Stimulated activated CD4-positive, alpha-beta T cell treated with anti-CD3 and anti-CD28 coated beads, TNF-alpha, amount 100 ng/mL, for 1 hour (primary cell): ENCODE results near the gene AEBP1.
"Not testable (repeated sequence)": the region's sequence is repeated elsewhere in the genome, so short reads cannot be mapped to it uniquely, and the experiment has no call there.

Experiments
- DNase-seq, 3 donors: peaks; one replicate each; pipeline ENCODE4 v3.0.0-alpha.2; 2020; ENCODE audit warnings: low read depth in 3 of 3, low spot score in 1 of 3

AEBP1 gene

DNA sequence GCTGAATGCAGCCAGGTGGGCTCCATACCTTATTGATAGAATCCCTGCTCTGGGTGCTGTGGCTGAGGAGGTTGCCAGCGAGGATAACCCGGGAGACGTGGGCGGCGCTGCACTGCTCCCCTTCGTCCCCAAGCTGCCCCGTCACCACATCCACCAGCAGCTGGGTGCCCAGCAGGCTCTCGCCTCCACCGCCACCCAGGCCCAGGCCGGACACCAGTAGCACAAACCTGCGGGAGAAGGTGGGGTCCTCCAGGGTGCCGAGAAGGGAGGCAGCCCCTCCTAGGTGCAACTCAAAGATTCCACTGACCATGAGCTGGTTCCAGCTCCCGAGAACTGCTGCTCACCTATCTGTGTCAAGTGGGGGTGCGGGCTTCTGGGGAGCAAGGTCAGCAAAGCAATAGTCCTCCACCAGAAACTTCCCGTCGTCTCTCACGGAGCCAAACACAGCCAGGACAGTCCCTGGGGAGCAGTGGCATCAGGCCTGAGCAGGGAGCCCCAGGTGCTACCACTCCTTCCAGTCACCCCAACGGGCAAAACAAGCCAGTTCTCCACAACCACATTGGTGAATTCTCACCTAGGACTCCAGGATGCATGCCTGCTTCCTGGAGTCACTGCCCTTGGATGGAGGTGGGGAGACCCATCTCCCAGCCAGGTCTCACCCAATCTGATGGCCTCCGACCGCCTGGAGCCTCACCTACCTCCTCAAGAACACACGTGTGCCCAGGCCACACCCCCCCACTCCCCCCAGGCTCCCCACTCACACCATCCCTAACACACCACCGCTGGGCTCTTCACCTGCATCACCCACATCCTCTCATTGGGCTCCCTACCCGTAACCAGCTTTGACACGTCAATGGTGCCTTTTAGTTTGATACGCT, 12.9 kb downstream of the AEBP1 start:
- no peak for DNase-seq

DNA sequence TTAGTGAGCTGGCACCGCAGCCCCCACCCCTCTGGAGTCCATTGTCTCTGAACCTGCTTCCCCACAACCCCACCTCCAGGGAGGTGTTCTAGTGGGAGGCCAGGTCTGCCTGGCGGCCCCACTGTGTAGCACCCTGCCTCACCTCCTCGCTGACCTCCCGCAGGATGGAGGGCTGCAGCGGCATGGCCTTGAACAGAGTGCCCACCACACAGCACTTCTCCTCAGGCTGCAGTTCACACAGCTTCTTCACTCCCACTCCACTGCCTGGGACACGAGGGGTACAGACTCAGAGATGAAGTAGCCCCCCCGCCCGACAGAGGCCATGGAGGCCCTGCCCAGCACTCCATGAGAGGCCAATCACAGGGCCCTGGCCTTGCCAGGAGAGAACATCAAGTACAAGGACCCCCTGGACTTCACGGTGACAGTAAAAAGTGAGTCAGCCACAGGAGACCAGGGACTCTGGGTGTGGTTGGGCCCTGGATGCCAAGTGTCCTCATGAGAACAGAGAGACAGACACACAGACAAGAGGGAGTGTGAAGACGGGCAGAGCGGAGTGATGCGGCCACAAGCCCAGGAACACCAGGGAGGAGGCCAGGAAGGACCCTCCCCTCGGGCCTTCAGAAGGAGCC, 13.8 kb downstream of the AEBP1 start:
- no peak for DNase-seq

DNA sequence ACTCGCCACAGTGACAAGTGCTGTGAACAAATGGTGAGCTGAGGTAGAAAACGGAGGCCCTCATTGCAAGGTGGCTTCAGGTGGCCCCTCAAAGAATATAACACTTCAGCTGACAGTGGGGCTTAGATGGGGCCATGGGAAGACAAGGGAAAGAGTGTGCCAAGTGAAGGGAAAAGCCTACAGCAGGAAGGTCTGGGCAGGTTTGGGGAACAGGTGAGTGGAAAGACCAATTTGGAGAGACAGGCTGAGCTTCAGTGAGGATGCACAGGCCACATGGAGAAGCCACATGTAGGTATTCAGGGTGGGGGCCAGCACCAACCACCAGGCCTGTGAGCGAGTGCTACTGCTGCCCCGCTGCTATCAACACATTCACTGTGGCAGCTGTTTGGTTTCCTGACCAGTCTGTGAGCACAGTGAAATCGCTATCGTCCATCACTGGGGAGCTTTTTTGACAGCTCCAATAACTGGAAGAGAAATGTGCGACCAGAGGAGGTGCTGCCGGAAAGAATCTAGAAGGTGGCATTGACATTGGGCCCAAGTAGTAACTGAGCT, 15.8 kb downstream of the AEBP1 start:
- DNase-seq, result no peak

DNA sequence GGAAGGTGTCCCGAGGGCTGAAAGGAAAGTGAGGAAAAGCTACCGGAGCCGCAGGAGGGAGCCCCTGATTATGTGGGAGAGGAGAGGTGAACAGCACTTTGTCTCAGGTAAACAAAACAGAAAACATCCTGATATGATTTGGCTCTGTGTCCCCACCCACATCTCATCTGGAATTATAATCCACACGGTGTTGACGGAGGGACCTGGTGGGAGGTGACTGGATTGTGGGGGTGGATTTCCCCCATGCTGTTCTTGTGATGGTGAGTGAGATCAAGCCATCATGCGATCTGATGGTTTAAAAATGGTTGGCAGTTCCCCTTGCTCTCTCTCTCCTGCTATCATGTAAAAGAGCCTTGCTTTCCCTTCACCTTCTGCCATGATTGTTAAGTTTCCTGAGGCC, 16.2 kb downstream of the AEBP1 start:
- no peak for DNase-seq

DNA sequence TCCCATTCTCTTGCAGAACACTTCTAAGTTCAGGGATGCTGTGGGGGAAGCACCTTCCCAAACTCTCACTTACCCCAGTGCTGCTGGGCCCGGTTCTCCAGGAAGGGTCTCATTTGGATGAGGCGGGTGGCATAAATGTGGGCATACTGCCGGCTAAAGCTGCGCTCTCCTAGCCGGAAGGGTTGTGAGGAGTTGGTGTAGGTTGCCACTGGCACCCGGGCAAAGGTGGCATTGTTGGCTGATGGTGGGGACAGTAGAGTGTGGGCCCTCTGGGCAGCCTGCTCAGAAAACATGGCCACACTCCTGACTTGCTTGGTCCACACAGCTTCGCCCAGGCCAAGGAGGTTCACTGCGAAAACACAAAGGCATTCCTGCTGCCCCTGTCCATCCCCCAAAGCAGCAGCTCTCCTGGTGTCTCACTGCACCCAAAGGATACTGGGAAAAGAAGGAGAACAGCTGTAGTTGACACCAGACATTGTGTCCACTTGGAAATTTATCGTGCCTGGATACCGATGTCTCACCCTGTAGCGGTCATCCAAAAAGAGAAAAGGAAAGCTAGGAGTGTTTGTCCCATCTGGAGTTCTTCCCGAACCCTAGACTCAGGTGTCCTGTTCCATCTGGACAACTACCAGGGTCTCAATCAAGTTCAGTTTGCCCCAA, 17.7 kb downstream of the AEBP1 start:
- no peak for DNase-seq

DNA sequence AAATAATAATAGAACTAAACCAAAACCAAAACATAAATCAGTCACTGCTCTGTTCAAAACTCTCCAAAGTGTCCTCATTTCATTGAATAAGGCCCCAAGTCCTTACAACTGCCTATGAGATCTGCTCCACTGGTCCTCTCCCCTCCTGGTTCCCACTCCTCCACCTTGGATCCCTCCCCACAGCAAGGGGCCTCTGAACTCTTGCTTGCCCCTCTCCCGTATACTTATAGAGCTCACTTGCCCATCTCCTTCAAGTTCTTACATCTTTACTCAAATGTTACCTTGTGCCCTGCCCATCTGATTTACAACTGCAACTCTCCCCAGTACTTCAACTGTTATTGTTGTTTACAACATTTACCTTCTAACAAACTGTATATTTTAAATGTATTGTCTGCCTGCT, 18.4 kb downstream of the AEBP1 start:
- DNase-seq, result no peak

DNA sequence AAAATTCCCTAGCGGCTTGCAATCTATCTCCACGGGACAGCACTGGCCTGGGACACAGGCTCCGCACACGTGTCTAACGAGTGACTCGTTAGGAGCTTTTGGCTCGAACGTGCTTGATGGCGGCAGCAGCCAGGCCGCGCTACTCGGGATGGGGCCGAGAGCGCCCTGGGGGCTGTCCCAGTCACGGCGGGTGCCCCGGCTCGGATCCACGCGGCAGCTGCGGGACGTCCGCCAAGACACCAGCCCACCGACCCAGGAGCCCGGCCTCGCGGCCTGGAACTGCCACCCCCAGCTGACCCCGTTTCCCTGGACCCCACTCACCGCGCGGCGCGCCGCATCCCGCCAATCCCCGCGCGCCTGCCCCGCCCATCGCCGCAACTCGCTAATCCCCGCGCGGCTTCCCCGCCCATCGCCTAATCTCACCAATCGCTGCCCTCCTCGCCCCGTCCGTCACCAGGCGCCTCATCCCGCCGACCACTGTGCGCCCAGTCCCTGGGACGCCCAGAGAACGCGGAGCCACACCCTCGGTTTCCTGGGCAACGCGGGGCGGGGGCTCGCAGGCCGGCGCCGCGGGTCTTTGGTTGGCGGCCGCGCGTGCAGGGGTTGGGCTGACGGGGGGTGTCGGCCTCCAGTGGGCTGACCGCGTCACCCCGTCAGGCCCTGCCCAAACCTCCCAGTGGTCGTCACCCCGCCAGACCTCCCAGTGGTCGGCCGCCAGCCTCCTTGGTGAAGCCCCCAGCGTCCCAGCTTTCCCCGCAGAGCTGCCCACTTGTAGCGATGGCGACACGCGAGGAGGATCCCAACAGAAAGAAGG, 19.3 kb downstream of the AEBP1 start, which contains the start of gene POLD2:
POLD2 (minus strand) TSS at position 359 of the 814 bp plus-strand sequence. CDS start 1,495 bp downstream, outside the sequence.
- DNase-seq, result peak; percentile 84 to 96 (median 91)

DNA sequence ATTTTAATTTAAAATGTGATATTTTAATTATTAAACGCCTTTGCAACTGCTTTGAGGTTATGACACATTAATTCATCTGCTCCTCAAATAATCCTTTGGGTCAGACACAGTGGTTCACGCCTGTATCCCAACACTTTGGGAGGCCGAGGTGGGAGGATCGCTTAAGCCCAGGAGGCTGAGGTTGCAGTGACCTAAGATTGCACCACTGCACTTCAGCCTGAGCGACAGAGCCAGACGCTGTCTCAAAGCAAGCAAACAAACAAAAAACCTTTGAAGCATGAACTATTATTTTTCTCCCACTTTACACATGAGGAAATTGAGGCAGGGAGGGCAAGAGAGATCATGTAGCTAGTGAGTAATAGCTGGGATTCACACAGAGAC, 20.7 kb downstream of the AEBP1 start:
- no peak for DNase-seq

DNA sequence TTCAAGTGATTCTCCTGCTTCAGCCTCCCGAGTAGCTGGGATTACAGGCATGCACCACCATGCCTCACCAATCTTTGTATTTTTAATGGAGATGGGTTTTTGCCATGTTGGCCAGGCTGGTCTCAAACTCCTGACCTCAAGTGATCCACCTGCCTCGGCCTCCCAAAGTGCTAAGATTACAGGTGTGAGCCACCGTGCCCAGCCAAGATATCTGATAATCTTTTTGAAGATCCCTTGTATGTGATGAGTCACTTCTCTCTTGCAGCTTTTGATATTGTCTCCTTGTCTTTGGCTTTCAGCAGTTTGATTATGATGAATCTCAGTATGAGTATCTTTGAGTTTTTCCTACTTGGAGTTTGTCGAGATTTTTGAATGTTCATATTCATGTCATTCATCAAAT, 22.4 kb downstream of the AEBP1 start:
- not testable (repeated sequence) for DNase-seq

DNA sequence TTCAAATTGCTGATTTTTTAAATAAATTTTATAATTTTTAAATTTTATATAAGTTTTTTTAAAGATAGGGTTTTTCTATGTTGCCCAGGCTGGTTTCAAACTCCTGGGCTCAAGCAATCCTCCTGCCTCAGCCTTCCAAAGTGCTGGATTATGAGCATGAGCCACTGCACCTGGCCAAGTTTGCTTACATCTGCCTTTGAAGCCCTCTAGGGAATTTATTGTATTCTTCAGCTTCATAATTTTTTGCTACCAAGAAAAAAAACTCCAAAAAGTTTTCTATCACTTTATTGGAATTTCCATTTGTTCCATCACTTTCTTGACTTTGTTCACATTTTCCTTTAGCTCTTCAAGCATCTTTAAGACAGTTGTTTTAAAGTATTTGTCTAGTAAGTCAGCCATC, 23.0 kb downstream of the AEBP1 start:
- no peak for DNase-seq

DNA sequence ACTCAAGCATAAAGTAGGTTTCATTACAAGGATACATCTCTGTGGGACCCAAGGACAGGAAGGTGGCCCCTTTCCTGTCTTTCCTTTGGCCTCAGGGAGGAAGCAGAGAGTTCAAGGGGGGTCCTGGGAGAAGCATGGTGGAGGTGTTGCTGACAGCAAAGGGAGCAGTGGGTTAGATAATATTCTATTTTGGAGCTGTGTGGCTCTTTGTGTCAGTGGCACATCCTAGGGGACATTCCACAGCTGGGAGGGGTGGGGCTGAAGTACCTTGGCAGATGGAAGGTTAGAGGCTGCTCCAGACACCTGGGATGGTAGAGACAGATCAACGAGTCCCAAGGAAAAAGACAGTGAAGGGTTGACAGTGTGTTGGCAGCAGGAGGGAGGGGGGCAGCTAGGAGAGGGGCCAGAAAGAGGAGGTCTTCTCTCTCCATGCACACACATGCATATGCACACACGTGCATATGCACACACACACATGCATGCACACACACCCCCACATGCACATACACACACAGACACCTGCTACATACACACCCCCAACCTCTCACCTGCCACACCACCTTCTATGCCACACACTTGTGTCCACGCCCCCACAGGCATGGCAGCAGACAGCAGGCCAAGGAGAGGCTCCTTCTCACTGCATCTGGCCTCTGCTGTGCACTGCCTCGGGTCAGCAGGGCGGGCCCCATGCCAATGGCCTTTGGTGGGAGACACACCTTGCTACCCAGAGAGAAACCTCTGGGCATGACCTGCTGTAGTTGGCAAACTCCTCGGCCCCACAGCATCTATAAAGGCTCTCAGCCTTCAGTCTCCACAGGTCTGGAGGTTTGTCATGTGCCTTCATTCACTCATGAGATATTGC, 24.8 kb downstream of the AEBP1 start:
- no peak for DNase-seq

DNA sequence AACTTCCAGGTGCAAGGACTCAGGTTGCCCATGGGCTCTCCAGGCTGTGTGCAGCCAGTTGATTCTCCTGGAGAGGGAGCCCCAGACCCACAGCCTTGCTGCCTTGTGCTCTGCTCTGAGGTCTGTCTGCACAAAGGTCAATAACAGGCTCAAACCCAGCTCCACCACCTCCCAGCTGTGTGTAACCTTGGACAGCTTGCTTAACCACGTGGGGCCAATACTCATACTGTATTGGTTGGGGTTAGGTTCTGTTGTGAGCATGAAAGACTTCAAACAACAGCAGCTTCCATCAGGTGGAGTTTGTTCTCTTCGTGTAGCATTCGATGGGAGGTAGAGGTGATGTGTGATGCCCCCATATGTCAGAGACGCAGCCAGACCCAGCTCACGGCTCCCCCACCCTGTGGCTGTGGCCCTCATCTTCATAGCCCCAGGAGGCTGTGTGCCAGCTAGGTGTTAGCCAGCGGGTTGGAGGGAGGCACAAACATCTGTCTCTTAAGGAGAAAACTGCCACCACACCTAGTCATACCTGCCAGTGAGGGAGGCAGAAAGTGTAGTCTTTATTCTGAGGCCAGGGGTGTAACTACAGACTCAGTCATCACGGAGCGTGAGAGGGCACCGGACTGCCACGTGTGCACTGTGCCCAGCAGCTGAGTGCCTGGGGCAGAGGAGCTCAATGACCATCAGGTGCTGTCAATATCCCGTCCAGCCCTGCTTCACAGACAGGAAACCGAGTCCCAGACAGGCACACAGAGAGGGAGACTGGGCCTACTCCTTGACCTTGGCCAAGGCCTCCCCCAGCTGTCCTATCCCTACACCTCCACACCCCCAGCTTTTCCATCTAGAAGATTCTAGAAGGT, 27.3 kb downstream of the AEBP1 start:
- no peak for DNase-seq

DNA sequence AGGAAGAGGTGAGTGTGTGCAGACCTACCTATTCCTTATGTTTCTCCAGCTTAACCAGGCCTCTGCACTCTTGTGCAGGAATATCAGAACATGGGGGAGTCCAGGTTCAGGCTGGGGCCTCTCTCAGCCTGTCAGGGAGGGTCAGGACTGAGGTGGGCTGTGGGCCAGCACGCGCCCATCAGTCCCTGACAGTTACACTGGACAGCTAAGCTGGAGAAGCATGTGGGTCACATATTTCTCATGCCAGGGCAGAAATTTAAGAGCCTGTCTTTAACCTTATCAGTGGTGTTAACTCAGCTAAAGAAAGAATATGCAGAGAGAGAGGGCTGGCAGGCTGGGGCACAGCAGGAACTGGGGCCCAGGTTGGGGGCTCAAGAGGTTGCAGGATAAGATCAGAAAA, 27.9 kb downstream of the AEBP1 start:
- DNase-seq, result no peak

DNA sequence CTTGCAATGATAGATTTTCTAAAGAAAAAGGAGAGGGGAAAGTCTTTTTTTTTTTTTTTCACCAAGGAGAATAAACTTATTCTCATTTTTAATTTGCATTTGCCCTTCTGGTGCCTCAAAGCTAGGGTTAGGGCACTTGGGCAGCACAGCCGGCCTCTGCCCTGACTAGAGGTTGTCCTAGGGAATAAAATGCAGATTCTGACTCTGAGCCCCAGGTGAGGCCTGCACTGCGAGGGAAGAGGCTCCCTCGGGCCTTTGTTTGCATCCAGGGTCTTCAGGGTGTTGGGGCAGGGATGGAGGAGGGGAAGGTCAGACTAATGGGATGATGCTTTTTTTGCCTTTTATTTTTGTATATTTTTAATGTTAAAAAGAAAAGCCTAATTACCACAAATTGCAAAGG, 29.1 kb downstream of the AEBP1 start:
- no peak for DNase-seq

DNA sequence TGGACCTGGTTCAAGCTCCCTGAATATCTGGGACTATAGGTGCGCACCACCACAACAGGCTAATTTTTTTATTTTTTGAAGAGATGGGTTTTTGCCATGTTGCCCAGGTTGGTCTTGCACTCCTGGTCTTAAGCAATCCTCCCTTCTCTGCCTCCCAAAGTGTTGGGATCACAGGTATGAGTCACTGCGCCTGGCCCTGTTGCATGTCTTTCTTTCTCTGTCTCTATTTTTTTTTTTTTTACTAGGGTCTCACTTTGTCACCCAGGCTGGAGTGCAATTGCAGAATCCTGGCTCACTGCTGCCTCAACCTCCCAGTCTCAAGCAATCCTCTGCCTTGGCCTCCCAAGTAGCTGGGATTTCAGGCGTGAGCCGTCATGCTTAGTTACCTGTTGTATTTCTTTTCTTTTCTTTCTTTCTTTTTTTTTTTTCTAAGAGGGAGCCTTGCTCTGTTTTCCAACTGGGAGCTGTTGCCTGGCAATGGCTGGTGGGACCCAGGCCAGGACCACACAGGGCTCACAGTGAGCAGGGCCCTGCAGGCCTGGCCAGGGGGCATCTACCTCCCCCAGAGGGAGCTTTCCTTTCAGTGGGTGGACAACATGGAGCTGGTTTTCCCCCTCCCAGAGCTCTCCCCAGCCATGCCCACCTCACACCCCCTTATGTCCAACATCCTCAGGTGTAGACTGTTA, 30.9 kb downstream of the AEBP1 start:
- DNase-seq, result no peak

DNA sequence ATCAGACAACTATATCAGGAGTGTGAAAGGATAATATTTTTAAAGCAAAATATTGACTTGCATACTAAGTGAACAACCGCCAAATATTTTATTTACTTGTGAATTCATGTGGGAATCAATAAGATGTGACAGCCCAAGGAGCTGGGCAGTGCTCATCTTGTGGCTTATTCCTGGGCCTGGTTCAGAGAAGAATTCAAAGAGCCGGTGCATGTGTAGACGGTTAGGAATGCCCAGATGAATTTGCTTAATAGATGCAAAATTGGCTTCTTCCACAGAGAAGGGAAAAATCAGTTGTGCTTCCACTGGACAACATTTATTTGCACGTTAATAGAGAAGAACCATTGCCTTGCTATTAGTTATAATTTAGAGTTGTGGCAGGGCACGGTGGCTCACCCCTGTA, 32.6 kb downstream of the AEBP1 start:
- no peak for DNase-seq

DNA sequence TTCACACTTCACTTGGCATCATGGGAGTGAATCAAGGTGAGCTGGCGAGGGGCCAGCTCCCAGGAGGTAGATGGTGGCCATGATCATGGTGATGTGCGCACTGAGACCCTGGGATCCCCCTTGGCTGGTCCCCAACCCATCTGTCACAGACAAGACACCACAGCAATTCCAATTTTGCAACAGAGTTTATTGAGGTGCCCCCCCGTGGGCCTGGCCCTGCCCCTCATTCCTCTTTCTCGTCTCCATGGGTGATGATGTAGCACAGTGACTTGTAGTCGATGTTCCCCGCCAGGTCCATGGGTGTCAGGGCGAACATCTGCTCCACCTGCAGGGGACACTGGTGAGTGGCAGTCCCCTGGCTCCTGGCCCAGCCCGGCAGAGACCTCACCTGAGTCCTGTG, 34.6 kb downstream of the AEBP1 start:
- DNase-seq, result no peak

DNA sequence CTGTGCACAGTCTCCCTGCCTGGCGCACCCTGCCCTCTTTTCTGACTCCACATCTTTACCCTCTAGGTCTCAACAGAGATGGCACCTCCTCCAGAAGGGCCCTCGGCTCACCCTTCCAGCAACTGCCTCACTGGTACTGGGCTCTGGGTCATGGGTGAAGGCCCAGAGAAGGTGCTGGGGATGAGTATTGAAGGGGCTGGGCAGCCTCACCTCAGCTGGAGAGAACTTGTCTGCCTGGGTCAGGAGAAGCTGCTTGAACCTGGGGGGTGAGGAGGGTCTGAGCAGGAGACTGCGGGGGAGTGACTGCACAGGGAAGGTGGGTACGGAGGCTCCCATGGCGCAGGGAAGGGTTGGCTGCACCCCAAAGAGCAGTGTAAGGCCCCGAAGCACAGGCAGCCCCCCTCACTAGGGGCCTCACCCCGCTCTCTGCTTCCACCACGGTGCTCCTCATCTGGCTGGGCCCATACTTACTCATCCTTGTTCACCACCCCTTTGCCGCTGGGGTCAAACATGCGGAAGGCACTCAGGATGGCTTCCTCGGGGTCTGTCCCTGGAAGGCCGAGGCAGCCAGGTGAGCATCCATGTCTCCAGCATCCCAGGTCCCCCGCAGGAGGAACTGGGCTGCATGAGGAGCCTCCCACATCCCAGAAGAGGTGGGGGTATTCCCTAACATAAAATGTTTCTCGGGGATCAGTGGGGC, 35.3 kb downstream of the AEBP1 start:
- DNase-seq, result no peak
